DND-41 (cell line): ENCODE data around the gene SERPINH1.

Source experiments
- ATAC-seq: fragments of 200-7000 bp; cut with Tn5 transposase; 3 replicates; pipeline ENCODE4 v1.9.1; 2021; ENCODE audit warnings: low read depth; ENCODE audit not compliant: insufficient read depth
- DNase-seq: peaks from one replicate; pipeline ENCODE4 v3.0.0-alpha.2; 2020
- H2AFZ ChIP-seq: 2 replicates; pipeline ENCODE4 v1.6.0; 2012; ENCODE audit warnings: low read depth, low read length
- H3K27ac ChIP-seq: 2 replicates; pipeline ENCODE4 v1.5.1; 2012; ENCODE audit warnings: low read length, inconsistent platforms
- H3K27me3 ChIP-seq: fragments of 200-600 bp; sonication (generic); 2 replicates; pipeline ENCODE4 v1.6.0; 2012; ENCODE audit warnings: low read length, mild to moderate bottlenecking, inconsistent platforms; ENCODE audit not compliant: insufficient read depth, poor library complexity
- H3K36me3 ChIP-seq: 2 replicates; pipeline ENCODE4 v1.5.1; 2012; ENCODE audit warnings: low read length, inconsistent platforms; ENCODE audit not compliant: insufficient read depth
- H3K4me1 ChIP-seq: 2 replicates; pipeline ENCODE4 v1.5.1; 2012; ENCODE audit warnings: mild to moderate bottlenecking, low read length; ENCODE audit not compliant: insufficient read depth
- H3K4me2 ChIP-seq: 2 replicates; pipeline ENCODE4 v1.6.0; 2012; ENCODE audit warnings: mild to moderate bottlenecking, moderate library complexity, low read length, inconsistent platforms; ENCODE audit not compliant: insufficient read depth
- H3K4me3 ChIP-seq, 2 experiments: fragments of 200-600 bp in 1 of 2; shearing (Covaris generic) in 1 of 2; 2 replicates each; pipeline ENCODE4 v1.5.1; 2012 to 2016; ENCODE audit warnings: inconsistent platforms in 2 of 2, low read length in 2 of 2, mild to moderate bottlenecking in 2 of 2, low read depth in 1 of 2, moderate library complexity in 1 of 2
- H3K79me2 ChIP-seq: 2 replicates; pipeline ENCODE4 v1.6.0; 2012; ENCODE audit warnings: low read length, inconsistent platforms; ENCODE audit not compliant: insufficient read depth
- H3K9ac ChIP-seq: 2 replicates; pipeline ENCODE4 v1.6.0; 2012; ENCODE audit warnings: low read depth, mild to moderate bottlenecking, inconsistent platforms, low read length, moderate library complexity
- H3K9me3 ChIP-seq: 2 replicates; pipeline ENCODE4 v1.5.1; 2012; ENCODE audit warnings: low read length, moderate library complexity, mild to moderate bottlenecking, inconsistent platforms; ENCODE audit not compliant: insufficient read depth, severe bottlenecking
- H4K20me1 ChIP-seq: 2 replicates; pipeline ENCODE4 v1.6.0; 2012; ENCODE audit warnings: low read length; ENCODE audit not compliant: insufficient read depth
- EZH2 ChIP-seq: IDR thresholded peaks from 3 replicates; pipeline ENCODE4 v1.6.1; 2012; ENCODE audit warnings: borderline replicate concordance, low read depth, mild to moderate bottlenecking, moderate library complexity, low read length, inconsistent platforms; ENCODE audit not compliant: severe bottlenecking
- TF ChIP-seq, protein P1 (sequence below): IDR thresholded peaks from 2 replicates; pipeline ENCODE4 v1.5.1; 2012; ENCODE audit warnings: borderline replicate concordance, low read length, moderate library complexity, mild to moderate bottlenecking; ENCODE audit not compliant: poor library complexity, severe bottlenecking; ENCODE audit errors: extremely low read depth

Gene SERPINH1

GRCh38 chr11:75561426-75562047 lies 516 bp upstream of the SERPINH1 start:
- H3K9ac ChIP-seq, result peak overlapping the region; percentile 71
- H3K27ac ChIP-seq, result peak overlapping the region; percentile 46; the same call in 1 of the 2 replicates
- DNase-seq, result no peak
- peak overlapping the region; percentile 42 to 75 for H3K4me3 ChIP-seq
- H3K4me2 ChIP-seq, result peak overlapping the region; percentile 80
- H4K20me1 ChIP-seq, result no peaks in the 10 kb centered on the region
- TF ChIP-seq, protein P1, sequence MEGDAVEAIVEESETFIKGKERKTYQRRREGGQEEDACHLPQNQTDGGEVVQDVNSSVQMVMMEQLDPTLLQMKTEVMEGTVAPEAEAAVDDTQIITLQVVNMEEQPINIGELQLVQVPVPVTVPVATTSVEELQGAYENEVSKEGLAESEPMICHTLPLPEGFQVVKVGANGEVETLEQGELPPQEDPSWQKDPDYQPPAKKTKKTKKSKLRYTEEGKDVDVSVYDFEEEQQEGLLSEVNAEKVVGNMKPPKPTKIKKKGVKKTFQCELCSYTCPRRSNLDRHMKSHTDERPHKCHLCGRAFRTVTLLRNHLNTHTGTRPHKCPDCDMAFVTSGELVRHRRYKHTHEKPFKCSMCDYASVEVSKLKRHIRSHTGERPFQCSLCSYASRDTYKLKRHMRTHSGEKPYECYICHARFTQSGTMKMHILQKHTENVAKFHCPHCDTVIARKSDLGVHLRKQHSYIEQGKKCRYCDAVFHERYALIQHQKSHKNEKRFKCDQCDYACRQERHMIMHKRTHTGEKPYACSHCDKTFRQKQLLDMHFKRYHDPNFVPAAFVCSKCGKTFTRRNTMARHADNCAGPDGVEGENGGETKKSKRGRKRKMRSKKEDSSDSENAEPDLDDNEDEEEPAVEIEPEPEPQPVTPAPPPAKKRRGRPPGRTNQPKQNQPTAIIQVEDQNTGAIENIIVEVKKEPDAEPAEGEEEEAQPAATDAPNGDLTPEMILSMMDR, result no peak
- TF ChIP-seq EZH2, result no peak
- no peaks in the 10 kb centered on the region for H3K9me3 ChIP-seq
- peaks cover 25% of the 10 kb centered on the region for H3K79me2 ChIP-seq
- ATAC-seq, result no peak
- H3K36me3 ChIP-seq, result peaks cover 3% of the 10 kb centered on the region; the same call in 1 of the 2 replicates
- H3K4me1 ChIP-seq, result peaks cover 29% of the 10 kb centered on the region
- peak overlapping the region; percentile 89 for H2AFZ ChIP-seq
- H3K27me3 ChIP-seq, result peaks cover 10% of the 10 kb centered on the region

- peaks cover 14% of the 10 kb centered on the region for H3K36me3 ChIP-seq
- peaks cover 29% of the 10 kb centered on the region for H3K4me1 ChIP-seq
- peak overlapping the region; percentile 69 for H3K27ac ChIP-seq
- peak overlapping the region; percentile 89 for H2AFZ ChIP-seq
- peak overlapping the region; percentile 80 for H3K4me2 ChIP-seq
- TF ChIP-seq EZH2, result no peak
- TF ChIP-seq, protein P1, result no peak
- ATAC-seq (no peak), DNase-seq (no peak)
- H3K4me3 ChIP-seq, result peak overlapping the region; percentile 42 to 75; a peak in 3 of 4 replicates
- H4K20me1 ChIP-seq, result no peaks in the 10 kb centered on the region
- H3K79me2 ChIP-seq, result peaks cover 25% of the 10 kb centered on the region
- H3K9me3 ChIP-seq, result no peaks in the 10 kb centered on the region
- H3K9ac ChIP-seq, result peak overlapping the region; percentile 71
- peaks cover 6% of the 10 kb centered on the region for H3K27me3 ChIP-seq
Measured at GRCh38 chr11:75562836-75563484, 907 bp downstream of the SERPINH1 start.

DNA sequence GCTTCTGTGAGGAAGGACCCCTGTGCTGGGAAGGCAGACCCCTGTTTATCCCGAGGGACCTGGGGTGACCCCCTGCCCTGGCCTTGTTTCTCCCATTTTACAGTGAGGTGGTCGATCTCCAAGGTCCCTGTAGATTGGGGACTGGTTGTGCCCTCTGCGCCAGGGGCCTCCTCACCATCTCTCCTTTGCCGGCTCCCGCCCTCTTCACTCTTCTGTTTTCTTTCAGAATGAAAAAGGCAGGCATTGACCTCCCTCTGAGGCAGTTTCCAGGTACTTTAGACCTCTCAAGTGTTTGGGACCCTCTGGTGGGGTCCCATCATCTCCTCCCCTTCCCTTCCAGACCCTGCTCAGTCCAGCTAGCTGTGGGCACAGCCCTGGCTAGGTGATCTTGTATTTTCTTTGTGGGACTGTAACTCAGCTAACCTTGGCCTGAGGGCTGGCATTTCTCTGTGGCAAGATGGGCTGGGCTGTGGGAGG lies 1.5 kb downstream of the SERPINH1 start:
- Histone ChIP-seq H3K27me3 (peaks cover 6% of the 10 kb centered on the region), H2AFZ (no peak overlapping the region), H3K27ac (no peak overlapping the region), H3K36me3 (peaks cover 19% of the 10 kb centered on the region), H3K79me2 (peaks cover 25% of the 10 kb centered on the region), H4K20me1 (no peaks in the 10 kb centered on the region), H3K9ac (peak overlapping the region; percentile 71), H3K4me3 (peak overlapping the region in 1 of 2 experiments; percentile 75; a peak in 2 of 4 replicates), H3K4me1 (peaks cover 29% of the 10 kb centered on the region), H3K9me3 (no peaks in the 10 kb centered on the region), H3K4me2 (peak overlapping the region; percentile 80)
- ATAC-seq (no peak), DNase-seq (no peak)
- TF ChIP-seq EZH2, result no peak

DNA sequence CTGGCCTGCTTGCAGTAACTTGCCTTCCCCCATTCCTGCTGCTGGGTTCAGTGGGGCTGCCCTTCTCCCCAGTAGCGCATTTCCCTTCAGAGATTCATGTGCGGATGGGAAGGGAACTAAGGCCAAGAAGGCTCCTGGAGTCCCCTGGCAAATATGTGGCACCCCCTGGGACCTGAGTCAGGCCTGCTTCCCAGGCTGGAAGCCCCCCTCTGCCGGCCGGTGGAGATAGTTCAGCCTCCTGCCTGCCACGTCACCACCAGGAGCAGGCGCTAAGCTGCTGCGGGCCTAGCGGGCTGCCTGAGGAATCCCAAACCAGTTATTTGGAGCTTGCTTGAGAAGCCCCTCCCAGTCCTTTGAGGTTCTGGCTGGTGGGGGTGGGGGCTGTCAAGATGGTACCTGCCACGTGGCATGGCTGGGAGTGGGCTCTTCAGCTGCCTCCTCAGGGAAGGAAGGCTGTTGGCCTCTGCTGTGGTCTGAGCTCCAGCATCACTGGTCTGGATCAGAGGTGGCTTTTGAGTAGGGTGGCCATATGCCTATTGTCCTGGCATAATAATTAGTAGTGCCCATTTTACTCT lies 2.0 kb downstream of the SERPINH1 start:
- Histone ChIP-seq H3K36me3 (peaks cover 24% of the 10 kb centered on the region), H3K4me1 (peaks cover 29% of the 10 kb centered on the region), H2AFZ (no peak overlapping the region), H4K20me1 (no peaks in the 10 kb centered on the region), H3K9me3 (no peaks in the 10 kb centered on the region), H3K27ac (no peak overlapping the region), H3K79me2 (peaks cover 25% of the 10 kb centered on the region), H3K27me3 (peaks cover 6% of the 10 kb centered on the region), H3K4me2 (peak overlapping the region; percentile 80), H3K9ac (peak overlapping the region; percentile 71; the same call in 1 of the 2 replicates), H3K4me3 (no peak overlapping the region)
- ATAC-seq, result no peak
- TF ChIP-seq, protein P1, result no peak
- TF ChIP-seq EZH2, result no peak
- DNase-seq, result no peak
